ENCODE measurements around the gene TMEM156. TPM values are rescaled to one million over a fixed set of nuclear protein-coding genes. Genes with fewer than 3 reads are reported as not detected.
"Not testable (repeated sequence)": the region's sequence is repeated elsewhere in the genome, so short reads cannot be mapped to it uniquely, and the experiment has no call there.

The TMEM156 gene
- total RNA-seq, 1 donor from 2014 or later, result not detected

DNA sequence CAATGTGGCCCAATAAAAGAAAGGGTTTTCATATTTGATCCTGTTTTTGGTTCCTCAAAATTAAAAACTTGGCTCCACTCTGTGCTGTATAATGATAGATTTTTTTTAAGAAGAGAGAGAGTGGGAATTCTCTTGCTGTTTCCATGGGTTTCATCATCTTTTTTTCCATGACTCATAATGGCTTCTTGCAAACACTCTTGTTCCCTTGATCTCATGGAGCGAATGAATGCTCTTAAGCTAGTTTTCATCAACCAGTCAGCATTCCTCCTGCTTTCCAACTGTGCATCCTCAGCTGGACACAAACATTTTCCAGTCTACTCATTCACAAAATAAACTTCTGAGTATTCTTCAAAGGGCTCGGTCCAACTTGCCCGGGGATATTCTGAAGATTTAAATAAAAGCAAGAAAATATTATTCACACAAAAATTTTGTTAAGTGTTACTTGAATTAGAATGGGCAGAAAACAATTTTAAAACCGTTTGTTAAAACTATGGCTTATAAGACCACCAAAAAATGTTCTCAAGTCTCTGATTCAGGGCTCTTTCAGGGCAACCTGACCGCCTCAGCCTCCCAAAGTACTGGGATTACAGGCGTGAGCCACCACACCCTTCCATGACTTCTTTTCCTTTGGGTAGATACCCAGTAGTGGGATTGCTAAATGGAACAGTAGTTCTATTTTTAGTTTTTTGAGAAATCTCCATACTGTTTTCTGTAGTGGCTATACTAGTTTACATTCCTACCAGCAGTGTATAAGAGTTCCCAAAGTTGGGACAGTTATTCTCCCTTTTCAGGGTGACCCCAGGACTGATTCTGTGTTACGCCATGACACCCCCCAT, 64.7 kb downstream of the TMEM156 start:
- intact Hi-C loops (cut with DNase I), result no loop called here
- no peak for DNase-seq (ENCODE audit: low spot score)

DNA sequence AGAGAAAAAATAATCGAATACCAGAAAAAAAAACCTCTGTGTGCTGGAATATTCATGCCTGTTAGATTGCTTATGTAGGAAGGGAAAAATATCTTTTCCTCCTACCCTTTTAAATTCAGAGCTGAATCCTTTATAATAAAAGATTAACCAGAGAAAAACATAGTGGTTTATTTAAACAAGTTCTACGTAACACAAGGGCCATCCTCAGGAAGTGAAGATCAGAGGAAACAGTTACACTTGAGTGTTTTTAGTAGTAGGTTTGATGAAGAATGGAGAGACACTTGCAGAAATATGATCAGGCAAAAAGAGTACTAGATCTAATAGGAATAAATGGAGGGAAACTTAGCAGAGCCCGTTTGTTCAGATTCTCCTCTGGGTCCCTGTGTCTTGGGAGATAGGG, 66.3 kb downstream of the TMEM156 start:
- intact Hi-C loops (cut with DNase I), result no loop called here

DNA sequence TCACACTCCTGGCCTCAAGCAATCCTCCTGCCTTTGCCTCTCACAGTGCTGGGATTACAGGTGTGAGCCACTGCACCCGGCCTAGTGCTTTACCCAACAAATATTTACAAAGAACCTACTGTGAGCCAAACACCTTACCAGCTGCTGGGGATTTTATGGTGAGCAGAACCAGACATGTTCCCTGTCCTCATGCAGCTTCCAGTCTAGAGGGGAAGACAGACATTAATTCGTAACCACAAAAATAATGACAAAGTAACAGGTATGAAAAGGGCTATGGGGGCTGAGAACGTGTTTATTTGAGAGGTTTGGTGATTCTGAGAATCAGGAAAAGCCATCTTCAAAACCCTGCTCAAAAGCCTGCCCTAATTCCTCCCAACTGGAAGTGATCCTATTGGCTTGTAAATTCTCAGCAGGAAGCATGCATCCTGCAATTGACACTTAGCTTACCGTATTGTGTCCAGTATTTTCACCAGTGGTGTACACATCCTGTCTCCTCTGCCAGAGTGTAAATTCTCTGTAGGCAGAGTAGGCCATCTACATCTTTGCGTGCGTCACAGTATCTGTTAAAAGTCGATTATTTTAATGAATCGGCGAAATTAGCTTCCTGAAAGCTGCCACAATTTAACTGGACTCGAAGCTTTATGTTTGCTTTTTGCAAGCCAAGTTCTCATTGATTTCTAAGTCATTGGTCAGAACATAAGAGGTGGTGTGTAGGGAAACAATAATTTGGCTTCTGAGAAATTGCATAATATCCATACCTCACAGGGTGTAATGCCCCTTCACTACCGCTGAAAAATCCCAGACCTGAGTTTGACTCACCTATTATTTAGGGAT, 67.0 kb downstream of the TMEM156 start:
- intact Hi-C loops (cut with DNase I), result no loop called here
- no peak for DNase-seq (ENCODE audit: low spot score)

More for the DNA sequence above, 66.3 kb downstream of the TMEM156 start:
- no peak for DNase-seq (ENCODE audit: low spot score)

DNA sequence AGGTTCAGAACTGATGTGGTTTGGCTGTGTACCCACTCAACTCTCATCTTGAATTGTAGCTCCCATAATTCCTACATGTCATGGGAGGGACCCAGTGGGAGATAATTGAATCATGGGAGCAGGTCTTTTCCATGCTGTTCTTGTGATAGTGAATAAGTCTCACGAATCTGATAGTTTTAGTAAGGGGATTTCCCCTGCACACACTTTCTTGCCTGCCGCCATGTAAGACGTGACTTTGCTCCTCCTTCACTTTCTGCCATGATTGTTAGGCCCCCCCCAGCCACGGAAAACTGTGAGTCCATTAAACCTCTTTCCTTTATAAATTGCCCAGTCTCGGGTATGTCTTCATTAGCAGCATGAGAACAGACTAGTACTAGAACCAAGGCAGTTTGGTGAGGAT, 73.0 kb downstream of the TMEM156 start:
- DNase-seq (ENCODE audit: low spot score); intact Hi-C loops (cut with DNase I): not testable (repeated sequence)

GRCh38 chr4:38958453-38959190, 73.6 kb downstream of the TMEM156 start:
- no peak for DNase-seq (ENCODE audit: low spot score)
- intact Hi-C loops (cut with DNase I), result no loop called here

GRCh38 chr4:38957893-38958292, 74.3 kb downstream of the TMEM156 start:
- intact Hi-C loops (cut with DNase I), result no loop called here

DNA sequence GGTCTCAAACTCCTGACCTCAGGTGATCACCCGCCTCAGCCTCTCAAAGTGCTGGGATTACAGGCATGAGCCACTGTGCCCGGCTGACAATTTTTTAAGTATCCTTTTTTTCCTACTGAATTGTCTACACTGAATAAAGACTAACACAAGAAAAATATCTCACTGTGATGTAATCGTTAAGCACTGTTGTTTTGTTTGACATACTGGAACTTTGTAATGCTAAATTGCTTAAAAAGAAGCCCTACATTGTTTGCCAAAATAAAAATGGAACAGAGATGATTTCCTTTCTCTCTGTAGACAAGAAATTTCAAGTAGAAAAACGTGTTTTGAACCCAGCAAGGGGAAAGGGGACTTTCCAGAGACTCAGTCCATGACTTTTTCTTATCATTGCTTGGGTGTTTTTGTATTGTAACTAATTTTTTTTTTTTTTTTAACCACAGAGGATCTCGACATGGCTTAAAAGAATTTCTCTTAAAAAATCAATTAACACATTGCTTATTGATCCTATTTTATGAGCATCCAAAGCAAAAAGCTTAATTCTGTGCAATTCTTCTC, 74.9 kb downstream of the TMEM156 start:
- intact Hi-C loops (cut with DNase I), result no loop called here
- DNase-seq (ENCODE audit: low spot score), result no peak

More at GRCh38 chr4:38957893-38958292, 74.3 kb downstream of the TMEM156 start:
- DNase-seq (ENCODE audit: low spot score), result no peak

DNA sequence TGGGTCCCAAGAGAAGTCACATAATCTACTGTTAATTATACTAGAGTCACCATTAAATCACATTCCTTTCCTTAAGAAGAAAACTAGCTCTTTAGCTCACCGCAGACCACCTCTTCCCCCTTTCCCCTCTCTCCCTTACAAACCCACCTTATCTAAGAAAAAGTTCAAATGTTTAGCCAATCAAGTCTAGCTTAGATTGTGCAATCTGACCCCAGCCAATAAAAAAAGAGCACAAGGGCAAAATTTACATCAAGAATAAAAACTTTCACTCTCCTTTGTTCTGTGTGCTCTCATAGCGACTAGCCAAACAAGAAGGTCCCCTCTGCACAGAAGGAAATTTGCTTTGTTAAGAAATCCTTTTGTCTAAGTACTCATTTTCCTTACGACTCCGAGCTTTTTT, 76.3 kb downstream of the TMEM156 start:
- no peak for DNase-seq (ENCODE audit: low spot score)
- intact Hi-C loops (cut with DNase I), result no loop called here

DNA sequence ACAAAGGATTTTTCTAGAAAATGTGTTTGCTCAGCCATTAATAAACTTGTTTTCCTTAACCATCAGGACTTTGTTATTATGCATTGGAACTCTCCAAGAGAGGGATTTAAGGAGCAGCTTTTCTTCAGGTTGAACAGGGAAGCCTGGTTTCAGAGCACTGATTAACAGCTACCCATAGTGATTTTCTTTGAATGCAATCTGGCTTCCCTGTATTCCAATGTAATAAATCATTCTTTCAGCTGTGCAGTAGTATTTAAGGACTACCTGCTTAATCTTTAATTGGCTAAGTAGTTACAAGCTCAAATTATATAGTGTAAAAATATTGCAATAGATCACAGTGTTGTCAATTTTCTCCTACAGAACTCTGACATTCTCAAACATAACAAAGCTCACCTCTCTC, 77.5 kb downstream of the TMEM156 start:
- intact Hi-C loops (cut with DNase I), result no loop called here

DNA sequence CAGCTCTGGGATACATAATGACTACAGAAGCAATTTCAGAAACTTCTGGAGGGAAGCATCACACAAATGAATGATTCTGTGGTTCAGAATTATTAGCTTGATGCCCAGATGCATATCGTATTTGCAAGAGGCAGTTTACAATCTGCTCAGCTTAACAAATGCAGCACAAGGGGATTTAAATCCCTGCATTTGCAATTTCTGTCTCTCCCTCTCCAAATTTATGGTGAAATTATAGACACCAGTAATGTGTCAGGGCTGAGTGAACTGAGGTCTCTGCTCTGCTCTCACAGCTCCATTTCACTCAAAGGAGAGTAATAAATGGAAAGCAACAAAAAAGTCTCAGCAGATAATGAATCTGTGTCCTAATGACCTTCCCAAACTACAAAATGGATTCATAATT, 80.2 kb downstream of the TMEM156 start:
- intact Hi-C loops (cut with DNase I), result no loop called here
- no peak for DNase-seq (ENCODE audit: low spot score)

More for the DNA sequence above, 77.5 kb downstream of the TMEM156 start:
- no peak for DNase-seq (ENCODE audit: low spot score)

DNA sequence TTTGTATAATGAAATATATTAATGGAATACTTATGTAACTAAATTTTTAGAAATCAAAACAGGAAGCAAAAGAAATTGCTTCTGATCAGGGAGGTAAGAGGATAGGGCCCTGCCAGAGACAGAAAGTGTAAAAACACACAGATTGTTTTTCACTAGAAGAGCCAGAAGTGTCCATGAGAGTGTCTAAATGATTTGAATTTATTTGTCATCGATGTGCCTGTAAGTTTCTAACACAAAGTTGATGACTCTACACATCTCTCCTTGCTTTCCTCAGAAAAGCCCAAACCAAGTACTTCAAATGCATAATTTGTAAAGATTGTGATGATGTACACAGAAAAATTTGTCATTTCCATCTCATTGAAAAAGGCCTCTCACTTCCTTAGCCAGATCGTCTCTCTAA, 80.6 kb downstream of the TMEM156 start:
- intact Hi-C loops (cut with DNase I), result no loop called here

DNA sequence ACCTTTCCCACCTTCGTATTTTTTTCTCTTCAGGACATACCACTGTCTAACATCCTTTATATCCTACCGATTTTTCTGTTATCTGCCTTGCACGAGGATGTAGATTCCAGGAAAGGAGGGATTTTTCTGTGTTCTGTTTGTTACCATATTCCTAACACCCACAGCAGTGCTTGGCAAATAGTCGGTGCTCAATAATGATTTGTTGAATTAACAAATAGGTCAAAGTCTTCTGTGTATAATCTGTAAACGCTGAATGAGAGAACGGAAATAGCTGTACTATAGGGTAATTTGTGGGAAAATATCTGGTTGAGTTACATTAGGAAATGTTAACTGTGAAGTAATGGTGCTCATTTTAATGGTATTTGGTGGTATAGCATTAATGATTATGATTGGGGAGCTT, 81.5 kb downstream of the TMEM156 start:
- intact Hi-C loops (cut with DNase I), result no loop called here

More for the DNA sequence above, 80.6 kb downstream of the TMEM156 start:
- no peak for DNase-seq (ENCODE audit: low spot score)

GRCh38 chr4:38950159-38950558, 82.0 kb downstream of the TMEM156 start:
- intact Hi-C loops (cut with DNase I), result no loop called here

More for the DNA sequence above, 81.5 kb downstream of the TMEM156 start:
- DNase-seq (ENCODE audit: low spot score), result no peak

DNA sequence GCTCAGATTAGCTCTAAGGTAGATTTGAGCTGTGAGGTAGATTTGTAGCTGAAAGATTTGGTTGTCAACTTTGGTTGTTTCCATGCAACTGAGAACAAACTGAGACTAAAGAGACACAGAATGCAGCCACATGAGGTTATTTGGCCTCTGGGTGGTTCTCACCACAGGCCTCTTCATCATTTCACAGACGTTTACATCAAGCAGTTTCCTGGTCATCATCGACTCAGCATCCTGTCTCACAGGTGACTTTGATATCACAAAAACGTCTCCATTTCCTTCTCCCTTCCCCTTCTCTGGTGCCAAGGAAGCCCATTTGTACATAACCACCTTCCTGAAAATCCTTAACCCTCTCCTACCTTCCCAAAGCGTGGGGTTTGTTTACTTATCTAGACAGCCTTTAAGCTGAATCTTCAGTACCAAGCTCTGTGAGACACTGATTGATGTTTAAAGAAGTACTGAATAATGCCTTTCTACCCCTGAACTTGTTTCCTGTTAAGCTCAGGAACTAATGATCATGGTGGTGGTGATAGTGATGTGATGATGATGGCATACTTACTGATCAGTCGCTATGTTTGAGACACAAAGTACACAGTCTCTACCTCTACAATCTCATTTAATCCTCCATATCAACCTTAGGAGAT, 82.7 kb downstream of the TMEM156 start:
- intact Hi-C loops (cut with DNase I), result no loop called here
- no peak for DNase-seq (ENCODE audit: low spot score)

More at GRCh38 chr4:38950159-38950558, 82.0 kb downstream of the TMEM156 start:
- DNase-seq (ENCODE audit: low spot score), result no peak

- DNase-seq (ENCODE audit: low spot score), result no peak
- intact Hi-C loops (cut with DNase I), result no loop called here
Observed at GRCh38 chr4:38948551-38948950, 83.7 kb downstream of the TMEM156 start.

DNA sequence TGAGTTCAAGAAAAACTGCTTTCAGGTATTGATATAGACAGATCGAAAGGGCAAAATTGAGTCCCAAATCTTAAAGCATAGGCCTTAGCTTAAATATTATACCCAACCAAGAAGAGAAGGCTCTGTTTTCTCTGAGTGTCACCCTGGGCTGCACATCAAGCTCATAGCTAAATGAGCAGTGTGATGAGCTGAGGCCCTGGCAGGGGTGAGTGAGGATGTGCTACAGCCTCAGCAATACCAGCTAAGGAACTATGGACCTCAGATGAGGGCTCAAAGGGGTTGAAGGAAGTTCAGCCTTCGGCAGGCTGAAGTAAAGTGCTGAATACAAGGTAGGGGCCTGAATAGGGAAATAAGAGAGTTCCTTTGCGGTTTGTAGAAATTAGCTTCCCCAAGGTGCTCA, 85.3 kb downstream of the TMEM156 start:
- intact Hi-C loops (cut with DNase I), result no loop called here
- DNase-seq (ENCODE audit: low spot score), result no peak

DNA sequence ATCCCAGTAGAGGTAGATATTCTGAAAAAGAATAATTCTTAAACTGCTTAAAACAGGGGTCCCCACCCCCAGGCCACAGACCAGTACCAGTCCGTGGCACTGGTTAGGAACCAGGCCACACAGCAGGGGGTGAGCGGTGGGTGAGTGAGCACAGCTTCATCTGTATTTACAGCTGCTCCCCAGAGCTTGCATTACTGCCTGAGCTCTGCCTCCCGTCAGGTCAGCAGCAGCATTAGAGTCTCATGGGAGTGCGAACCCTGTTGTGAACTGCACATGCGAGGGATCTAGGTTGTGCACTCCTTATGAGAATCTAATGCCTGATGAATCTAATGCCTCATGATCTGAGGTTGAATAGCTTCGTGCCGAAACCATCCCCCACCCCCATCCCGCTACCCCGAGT, 87.8 kb downstream of the TMEM156 start:
- intact Hi-C loops (cut with DNase I), result no loop called here
- no peak for DNase-seq (ENCODE audit: low spot score)

DNA sequence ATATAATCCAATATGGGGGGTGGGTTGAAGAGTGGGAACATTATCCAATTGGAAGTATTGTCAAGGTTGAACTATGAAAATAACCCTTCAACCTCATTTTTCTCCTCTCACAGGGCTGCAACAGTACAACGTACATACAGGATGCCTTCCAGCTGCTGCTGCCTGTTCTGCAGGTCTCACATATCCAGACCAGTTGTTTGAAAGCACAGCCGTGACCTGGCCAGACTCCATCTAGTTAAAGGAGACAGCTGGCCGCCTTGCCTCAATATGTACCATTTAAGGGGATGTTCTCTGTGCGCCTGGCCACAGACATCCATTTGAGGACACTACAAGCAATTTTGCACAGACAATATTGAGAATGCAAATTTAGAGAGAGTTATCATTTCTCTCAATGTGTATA, 88.9 kb downstream of the TMEM156 start:
- intact Hi-C loops (cut with DNase I), result no loop called here
- no peak for DNase-seq (ENCODE audit: low spot score)

GRCh38 chr4:38941906-38942305, 90.3 kb downstream of the TMEM156 start:
- DNase-seq (ENCODE audit: low spot score); intact Hi-C loops (cut with DNase I): not testable (repeated sequence)

All from cardiac septum (tissue), 1 donor.